Measurements from ENCODE around the gene ARHGAP12.

ARHGAP12 gene

GRCh38 chr10:31953080-31953479 is 24.4 kb upstream of the ARHGAP12 start:
- H3K4ac ChIP-seq (ENCODE audit: low read depth, low read length): no peak overlapping the region
- no peak overlapping the region for H2BK120ac ChIP-seq (ENCODE audit: low read depth, low read length)
- H3K23ac ChIP-seq (ENCODE audit: low read length): no peak overlapping the region
- no peak overlapping the region for H2AK5ac ChIP-seq (ENCODE audit: low read length)
- no peaks in the 10 kb centered on the region for H3K27me3 ChIP-seq (ENCODE audit: insufficient read depth, low read length, poor library complexity)
- no peaks in the 10 kb centered on the region for H3K79me1 ChIP-seq (ENCODE audit: low read length)
- H2BK5ac ChIP-seq (ENCODE audit: low read length): no peak overlapping the region
- H3K4me1 ChIP-seq (ENCODE audit: control insufficient read depth, low read depth, low read length): no peaks in the 10 kb centered on the region
- no peaks in the 10 kb centered on the region for H3K36me3 ChIP-seq (ENCODE audit: control insufficient read depth, insufficient read depth, low read length)
- DNase-seq: no peak
- no peak overlapping the region for H3K9ac ChIP-seq (ENCODE audit: low read length)
- H3K4me2 ChIP-seq (ENCODE audit: low read length): no peak overlapping the region
- no peak overlapping the region for H4K5ac ChIP-seq (ENCODE audit: low read length)
- no peak overlapping the region for H3K56ac ChIP-seq (ENCODE audit: low read length)
- H3K4me3 ChIP-seq (ENCODE audit: low read length): no peak overlapping the region
- no peaks in the 10 kb centered on the region for H3K79me2 ChIP-seq (ENCODE audit: control insufficient read depth, insufficient read depth, low read length)
- H3K18ac ChIP-seq (ENCODE audit: low read length): no peak overlapping the region
- H3K27ac ChIP-seq (ENCODE audit: low read depth, low read length): no peak overlapping the region
- H4K8ac ChIP-seq (ENCODE audit: low read depth, low read length): no peak overlapping the region
- H2BK15ac ChIP-seq (replicated peaks; ENCODE audit: low read depth): no peak overlapping the region

- DNase-seq: no peak
These were observed 23.4 kb upstream of the ARHGAP12 start for GRCh38 chr10:31952066-31952465.

GRCh38 chr10:31949266-31949665 is 20.6 kb upstream of the ARHGAP12 start:
- no peak overlapping the region for H3K56ac ChIP-seq (ENCODE audit: low read length)

More at GRCh38 chr10:31952066-31952465, 23.4 kb upstream of the ARHGAP12 start:
- H3K4me3 ChIP-seq (ENCODE audit: low read length): no peak overlapping the region
- no peak overlapping the region for H3K56ac ChIP-seq (ENCODE audit: low read length)
- no peak overlapping the region for H2AK5ac ChIP-seq (ENCODE audit: low read length)
- no CpG with 5 or more reads among the region's 2 CpGs for WGBS (ENCODE audit: extremely low coverage, insufficient coverage, low lambda C conversion rate)
- no peak overlapping the region for H3K23ac ChIP-seq (ENCODE audit: low read length)
- H3K27ac ChIP-seq (ENCODE audit: low read depth, low read length): no peak overlapping the region
- H3K4ac ChIP-seq (ENCODE audit: low read depth, low read length): no peak overlapping the region
- no peaks in the 10 kb centered on the region for H3K4me1 ChIP-seq (ENCODE audit: control insufficient read depth, low read depth, low read length)
- H2BK5ac ChIP-seq (ENCODE audit: low read length): no peak overlapping the region
- no peak overlapping the region for H4K5ac ChIP-seq (ENCODE audit: low read length)
- no peak overlapping the region for H3K18ac ChIP-seq (ENCODE audit: low read length)
- H3K4me2 ChIP-seq (ENCODE audit: low read length): no peak overlapping the region
- no peak overlapping the region for H2BK15ac ChIP-seq (replicated peaks; ENCODE audit: low read depth)
- no peaks in the 10 kb centered on the region for H3K79me2 ChIP-seq (ENCODE audit: control insufficient read depth, insufficient read depth, low read length)
- H3K79me1 ChIP-seq (ENCODE audit: low read length): no peaks in the 10 kb centered on the region
- H3K36me3 ChIP-seq (ENCODE audit: control insufficient read depth, insufficient read depth, low read length): no peaks in the 10 kb centered on the region
- H3K27me3 ChIP-seq (ENCODE audit: insufficient read depth, low read length, poor library complexity): no peaks in the 10 kb centered on the region
- no peak overlapping the region for H3K9ac ChIP-seq (ENCODE audit: low read length)
- H4K8ac ChIP-seq (ENCODE audit: low read depth, low read length): no peak overlapping the region
- H2BK120ac ChIP-seq (ENCODE audit: low read depth, low read length): no peak overlapping the region

GRCh38 chr10:31948021-31948420 is 19.4 kb upstream of the ARHGAP12 start:
- H3K18ac ChIP-seq (ENCODE audit: low read length): no peak overlapping the region
- H2AK5ac ChIP-seq (ENCODE audit: low read length): no peak overlapping the region
- no peaks in the 10 kb centered on the region for H3K4me1 ChIP-seq (ENCODE audit: control insufficient read depth, low read depth, low read length)
- no peaks in the 10 kb centered on the region for H3K36me3 ChIP-seq (ENCODE audit: control insufficient read depth, insufficient read depth, low read length)
- H2BK5ac ChIP-seq (ENCODE audit: low read length): no peak overlapping the region
- no peak overlapping the region for H3K4me2 ChIP-seq (ENCODE audit: low read length)
- H2BK15ac ChIP-seq (replicated peaks; ENCODE audit: low read depth): peak overlapping the region; percentile 25
- no peaks in the 10 kb centered on the region for H3K27me3 ChIP-seq (ENCODE audit: insufficient read depth, low read length, poor library complexity)
- no peak for DNase-seq
- no peak overlapping the region for H3K27ac ChIP-seq (ENCODE audit: low read depth, low read length)
- no peaks in the 10 kb centered on the region for H3K79me2 ChIP-seq (ENCODE audit: control insufficient read depth, insufficient read depth, low read length)
- H3K4ac ChIP-seq (ENCODE audit: low read depth, low read length): no peak overlapping the region
- no peak overlapping the region for H3K56ac ChIP-seq (ENCODE audit: low read length)
- no peak overlapping the region for H4K5ac ChIP-seq (ENCODE audit: low read length)
- no peak overlapping the region for H3K4me3 ChIP-seq (ENCODE audit: low read length)
- H2BK120ac ChIP-seq (ENCODE audit: low read depth, low read length): no peak overlapping the region
- no peak overlapping the region for H3K23ac ChIP-seq (ENCODE audit: low read length)
- no peaks in the 10 kb centered on the region for H3K79me1 ChIP-seq (ENCODE audit: low read length)
- no CpG with 5 or more reads among the region's 7 CpGs for WGBS (ENCODE audit: extremely low coverage, insufficient coverage, low lambda C conversion rate)
- no peak overlapping the region for H4K8ac ChIP-seq (ENCODE audit: low read depth, low read length)
- H3K9ac ChIP-seq (ENCODE audit: low read length): no peak overlapping the region

More at GRCh38 chr10:31949266-31949665, 20.6 kb upstream of the ARHGAP12 start:
- no peak for DNase-seq
- no CpG with 5 or more reads among the region's 3 CpGs for WGBS (ENCODE audit: extremely low coverage, insufficient coverage, low lambda C conversion rate)
- Histone ChIP-seq H3K23ac (ENCODE audit: low read length) (no peak overlapping the region), H3K4me1 (ENCODE audit: control insufficient read depth, low read depth, low read length) (no peaks in the 10 kb centered on the region), H4K8ac (ENCODE audit: low read depth, low read length) (no peak overlapping the region), H3K27ac (ENCODE audit: low read depth, low read length) (no peak overlapping the region), H2BK5ac (ENCODE audit: low read length) (no peak overlapping the region), H2AK5ac (ENCODE audit: low read length) (no peak overlapping the region), H3K79me2 (ENCODE audit: control insufficient read depth, insufficient read depth, low read length) (no peaks in the 10 kb centered on the region), H4K5ac (ENCODE audit: low read length) (no peak overlapping the region), H3K4ac (ENCODE audit: low read depth, low read length) (no peak overlapping the region), H3K9ac (ENCODE audit: low read length) (no peak overlapping the region), H3K4me2 (ENCODE audit: low read length) (no peak overlapping the region), H2BK15ac (replicated peaks; ENCODE audit: low read depth) (no peak overlapping the region), H3K4me3 (ENCODE audit: low read length) (no peak overlapping the region), H3K18ac (ENCODE audit: low read length) (no peak overlapping the region), H2BK120ac (ENCODE audit: low read depth, low read length) (no peak overlapping the region), H3K27me3 (ENCODE audit: insufficient read depth, low read length, poor library complexity) (no peaks in the 10 kb centered on the region), H3K79me1 (ENCODE audit: low read length) (no peaks in the 10 kb centered on the region), H3K36me3 (ENCODE audit: control insufficient read depth, insufficient read depth, low read length) (no peaks in the 10 kb centered on the region)

GRCh38 chr10:31947144-31947926 is 18.7 kb upstream of the ARHGAP12 start:
- Histone ChIP-seq H3K56ac (ENCODE audit: low read length) (no peak overlapping the region), H3K9ac (ENCODE audit: low read length) (no peak overlapping the region), H3K79me2 (ENCODE audit: control insufficient read depth, insufficient read depth, low read length) (no peaks in the 10 kb centered on the region), H2AK5ac (ENCODE audit: low read length) (no peak overlapping the region), H3K79me1 (ENCODE audit: low read length) (no peaks in the 10 kb centered on the region), H2BK5ac (ENCODE audit: low read length) (no peak overlapping the region), H4K8ac (ENCODE audit: low read depth, low read length) (no peak overlapping the region), H3K4ac (ENCODE audit: low read depth, low read length) (no peak overlapping the region), H3K27ac (ENCODE audit: low read depth, low read length) (no peak overlapping the region), H2BK120ac (ENCODE audit: low read depth, low read length) (no peak overlapping the region), H3K4me3 (ENCODE audit: low read length) (no peak overlapping the region), H3K27me3 (ENCODE audit: insufficient read depth, low read length, poor library complexity) (no peaks in the 10 kb centered on the region), H3K18ac (ENCODE audit: low read length) (no peak overlapping the region), H4K5ac (ENCODE audit: low read length) (no peak overlapping the region), H3K23ac (ENCODE audit: low read length) (no peak overlapping the region), H2BK15ac (replicated peaks; ENCODE audit: low read depth) (no peak overlapping the region), H3K36me3 (ENCODE audit: control insufficient read depth, insufficient read depth, low read length) (no peaks in the 10 kb centered on the region), H3K4me1 (ENCODE audit: control insufficient read depth, low read depth, low read length) (no peaks in the 10 kb centered on the region), H3K4me2 (ENCODE audit: low read length) (no peak overlapping the region)
- WGBS (ENCODE audit: extremely low coverage, insufficient coverage, low lambda C conversion rate): no CpG with 5 or more reads among the region's 7 CpGs
- DNase-seq: peak; percentile 40

GRCh38 chr10:31945392-31945791 is 16.8 kb upstream of the ARHGAP12 start:
- Histone ChIP-seq H3K4me2 (ENCODE audit: low read length) (no peak overlapping the region), H3K4ac (ENCODE audit: low read depth, low read length) (no peak overlapping the region), H4K8ac (ENCODE audit: low read depth, low read length) (no peak overlapping the region), H3K36me3 (ENCODE audit: control insufficient read depth, insufficient read depth, low read length) (no peaks in the 10 kb centered on the region), H2BK15ac (replicated peaks; ENCODE audit: low read depth) (no peak overlapping the region), H3K79me1 (ENCODE audit: low read length) (no peaks in the 10 kb centered on the region), H3K27me3 (ENCODE audit: insufficient read depth, low read length, poor library complexity) (no peaks in the 10 kb centered on the region), H3K56ac (ENCODE audit: low read length) (no peak overlapping the region), H3K18ac (ENCODE audit: low read length) (no peak overlapping the region), H2BK5ac (ENCODE audit: low read length) (no peak overlapping the region), H3K4me3 (ENCODE audit: low read length) (no peak overlapping the region), H3K79me2 (ENCODE audit: control insufficient read depth, insufficient read depth, low read length) (no peaks in the 10 kb centered on the region), H2AK5ac (ENCODE audit: low read length) (no peak overlapping the region), H3K4me1 (ENCODE audit: control insufficient read depth, low read depth, low read length) (no peaks in the 10 kb centered on the region), H3K27ac (ENCODE audit: low read depth, low read length) (no peak overlapping the region), H3K23ac (ENCODE audit: low read length) (no peak overlapping the region), H4K5ac (ENCODE audit: low read length) (no peak overlapping the region), H2BK120ac (ENCODE audit: low read depth, low read length) (no peak overlapping the region), H3K9ac (ENCODE audit: low read length) (no peak overlapping the region)
- no peak for DNase-seq
- no CpG with 5 or more reads among the region's 1 CpG for WGBS (ENCODE audit: extremely low coverage, insufficient coverage, low lambda C conversion rate)

Measured in mesendoderm (in vitro differentiated cells).